K562 (cell line): ENCODE data around the gene C16orf90. TPM values are rescaled to one million over a fixed set of nuclear protein-coding genes. Genes with fewer than 3 reads are reported as not detected.

Experiments
- ATAC-seq: fragments of 200-7000 bp; cut with Tn5 transposase; 3 replicates; pipeline ENCODE4 v1.9.1; 2020; ENCODE audit warnings: moderate library complexity
- BruUV-seq: library from RNA; stranded (reverse); fragments of 400-500 nt; replicated peaks from 2 replicates; lab custom pipeline; 2021; lab: Mats Ljungman, UMichigan
- CTCF ChIA-PET: fragments of 300-600 bp; formaldehyde crosslinking; extraction: SDS; loops from one replicate; lab custom pipeline; 2021; ENCODE audit warnings: low intra/inter-chr PET ratio; lab: Yijun Ruan, JAX
- POLR2A ChIA-PET: fragments of 300-600, 350-650 bp; sonication (Branson Sonifier 250); formaldehyde crosslinking; extraction: SDS; loops from one replicate; lab custom pipeline; 2021; ENCODE audit warnings: antibody characterized with exemption, inconsistent platforms; lab: Yijun Ruan, JAX
- DNase-seq, 4 experiments: peaks; one replicate each; pipeline versions ENCODE4 v3.0.0 to v3.0.0-alpha.2; 2011 to 2018; ENCODE audit warnings: low spot score in 3 of 4, mixed read lengths in 3 of 4; ENCODE audit errors: extremely low read depth in 1 of 4
- FAIRE-seq: peaks from 2 replicates; lab custom pipeline; 2011; peaks lifted over from hg19 to GRCh38; lab: Jason Lieb, UNC
- H2AFZ ChIP-seq: 2 replicates; pipeline ENCODE4 v1.6.0; 2011; ENCODE audit warnings: low read depth, low read length, control low read depth, inconsistent platforms
- H3K27ac ChIP-seq: fragments of 200-600 bp; 3 replicates; pipeline ENCODE4 v1.8.0; 2011; ENCODE audit warnings: low read depth, mild to moderate bottlenecking, control low read depth, inconsistent platforms, low read length, moderate library complexity, mixed read lengths; ENCODE audit errors: extremely low read depth
- H3K27me3 ChIP-seq, 2 experiments: fragments of 300-600 bp in 1 of 2; 2 replicates in 1 of 2; 3 replicates in 1 of 2; pipeline versions ENCODE4 v1.6.0 to v1.8.0; 2011; ENCODE audit warnings: inconsistent platforms in 2 of 2, low read length in 2 of 2, mild to moderate bottlenecking in 1 of 2, mixed read lengths in 1 of 2, moderate library complexity in 1 of 2; ENCODE audit not compliant: control insufficient read depth in 2 of 2, insufficient read depth in 2 of 2
- H3K36me3 ChIP-seq: fragments of 300-600 bp; 3 replicates; pipeline ENCODE4 v1.8.0; 2011; ENCODE audit warnings: mild to moderate bottlenecking, low read length, inconsistent platforms; ENCODE audit not compliant: control insufficient read depth, insufficient read depth
- H3K4me1 ChIP-seq, 2 experiments: fragments of 200-600 bp in 1 of 2; replicated peaks in 1 of 2; 2 replicates in 1 of 2; 3 replicates in 1 of 2; pipeline versions ENCODE4 v1.5.1 to v1.8.0; 2011; ENCODE audit warnings: inconsistent platforms in 2 of 2, low read length in 2 of 2, mild to moderate bottlenecking in 1 of 2, mixed read lengths in 1 of 2, moderate library complexity in 1 of 2; ENCODE audit not compliant: control insufficient read depth in 2 of 2, insufficient read depth in 2 of 2
- H3K4me2 ChIP-seq: 2 replicates; pipeline ENCODE4 v1.6.1; 2011; ENCODE audit warnings: low read length, control low read depth, inconsistent platforms, mixed read lengths; ENCODE audit not compliant: insufficient read depth
- H3K4me3 ChIP-seq: fragments of 200-600 bp; sonication (generic), shearing (Covaris generic); 2 replicates; pipeline ENCODE4 v1.5.1; 2016; ENCODE audit warnings: control low read depth, inconsistent platforms
- H3K79me2 ChIP-seq: fragments of 200-600 bp; 3 replicates; pipeline ENCODE4 v1.8.0; 2011; ENCODE audit warnings: low read length, inconsistent platforms; ENCODE audit not compliant: control insufficient read depth, insufficient read depth
- H3K9ac ChIP-seq, 2 experiments: 2 replicates each; pipeline versions ENCODE4 v1.6.0 to v1.6.1; 2011; ENCODE audit warnings: low read depth in 2 of 2, low read length in 2 of 2, control low read depth in 1 of 2, inconsistent platforms in 1 of 2, mild to moderate bottlenecking in 1 of 2, mixed read lengths in 1 of 2; ENCODE audit not compliant: insufficient read depth in 1 of 2
- H3K9me1 ChIP-seq: one replicate; pipeline ENCODE4 v1.6.0; 2011; ENCODE audit warnings: inconsistent platforms, mild to moderate bottlenecking, low read length, moderate library complexity; ENCODE audit not compliant: control insufficient read depth, insufficient read depth
- H3K9me3 ChIP-seq: replicated peaks from 2 replicates; pipeline ENCODE4 v1.5.1; 2011; ENCODE audit warnings: low read depth, low read length, inconsistent platforms; ENCODE audit not compliant: control insufficient read depth, insufficient read depth
- H4K20me1 ChIP-seq: replicated peaks from 2 replicates; pipeline ENCODE4 v1.6.1; 2011; ENCODE audit warnings: low read length, inconsistent platforms, mixed read lengths; ENCODE audit not compliant: control insufficient read depth, insufficient read depth
- FOXO4 ChIP-seq: fragments of 450-650 bp; formaldehyde crosslinking; IDR thresholded peaks from 2 replicates; pipeline ENCODE4 v1.4.0; 2020; ENCODE audit warnings: mild to moderate bottlenecking, moderate library complexity
- RAD51 ChIP-seq: fragments of 450-650 bp; IDR thresholded peaks from 2 replicates; pipeline ENCODE4 v1.7.1; 2016; ENCODE audit warnings: low read depth, mild to moderate bottlenecking, borderline replicate concordance
- RBBP5 ChIP-seq: fragments of 200-600 bp; sonication (generic); IDR thresholded peaks from 2 replicates; pipeline ENCODE4 v1.6.1; 2012; ENCODE audit warnings: borderline replicate concordance, mild to moderate bottlenecking, low read length, control low read depth, inconsistent platforms; ENCODE audit not compliant: insufficient read depth, poor library complexity, severe bottlenecking
- XRCC4 ChIP-seq: IDR thresholded peaks from one replicate; pipeline ENCODE4 v1.6.1; 2011; ENCODE audit not compliant: insufficient read depth, insufficient read length; ENCODE audit errors: extremely low read depth
- WGBS: fragments of 100-300 bp; shearing (Covaris generic); methylation state at CpG from one replicate; pipeline ENCODE4 v1.1.6; 2016; ENCODE audit warnings: low coverage, mixed read lengths; ENCODE audit not compliant: insufficient coverage; ENCODE audit errors: missing lambda C conversion rate; 5-methylcytosine and 5-hydroxymethylcytosine counted together
- in situ Hi-C: fragments of 300-500 bp; cut with MboI; formaldehyde crosslinking; loops from 4 replicates; pipeline ENCODE4 v1.15.0; 2018; ENCODE audit warnings: inconsistent platforms, mixed read lengths
- intact Hi-C: fragments of 100-400 bp; cut with micrococcal nuclease; formaldehyde crosslinking; loops from 2 replicates; pipeline ENCODE4 v1.14.2; 2022
- polyA plus RNA-seq, 8 experiments: library from polyadenylated mRNA; depleted of rRNA in 4 of 8; stranded (reverse) in 5 of 8; unstranded in 3 of 8; fragments of >200 nt; fragmentation: Nextera tagmentation in 2 of 8; fragmentation: Illumina TruSeq in 1 of 8; extraction: Ambion mirVana in 2 of 8; extraction: Trizol in 1 of 8; gene quantifications; 2 replicates each; pipeline versions ENCODE4 v1.2.1 to v1.2.3, GENCODE V29; 2011 to 2014; ENCODE audit warnings: inconsistent platforms in 1 of 8, missing spikeins in 1 of 8
- total RNA-seq, 7 experiments: library from RNA; depleted of rRNA in 6 of 7; stranded (reverse); fragments of >200 nt in 6 of 7; fragmentation: Illumina TruSeq in 2 of 7; extraction: Trizol in 2 of 7; gene quantifications; 2 replicates each; pipeline versions ENCODE4 v1.2.1 to v1.2.3, GENCODE V29; 2011 to 2021; ENCODE audit warnings: low replicate concordance in 1 of 7
- TF ChIP-seq, protein P1 (sequence below): fragments of 250-450 bp; sonication (Bioruptor Pico); IDR thresholded peaks from 2 replicates; pipeline ENCODE4 v1.4.0; 2020; ENCODE audit warnings: mild to moderate bottlenecking, moderate library complexity

Gene C16orf90
- total and polyA plus RNA-seq, 9 of the 15 experiments (the other 6 are each of a cell fraction or from before 2014, with no cell fraction given): not detected

GRCh38 chr16:3510416-3510815 is 15.1 kb upstream of the C16orf90 start:
- Histone ChIP-seq H3K9me1 (peaks cover 2% of the 10 kb centered on the region), H3K36me3 (no peaks in the 10 kb centered on the region), H3K27ac (no peak overlapping the region), H3K27me3 (no peaks in the 10 kb centered on the region), H3K4me3 (no peak overlapping the region), H3K9ac (no peak overlapping the region), H3K4me1 (peaks cover 7% of the 10 kb centered on the region in 2 experiments), H3K4me2 (no peak overlapping the region), H3K79me2 (no peaks in the 10 kb centered on the region), H4K20me1 (no peaks in the 10 kb centered on the region), H2AFZ (no peak overlapping the region), H3K9me3 (no peaks in the 10 kb centered on the region)
- no peak for TF ChIP-seq XRCC4
- TF ChIP-seq RAD51: no peak
- no peak for TF ChIP-seq FOXO4 (CRISPR knock-in tag)
- TF ChIP-seq RBBP5: no peak
- TF ChIP-seq, protein P1, sequence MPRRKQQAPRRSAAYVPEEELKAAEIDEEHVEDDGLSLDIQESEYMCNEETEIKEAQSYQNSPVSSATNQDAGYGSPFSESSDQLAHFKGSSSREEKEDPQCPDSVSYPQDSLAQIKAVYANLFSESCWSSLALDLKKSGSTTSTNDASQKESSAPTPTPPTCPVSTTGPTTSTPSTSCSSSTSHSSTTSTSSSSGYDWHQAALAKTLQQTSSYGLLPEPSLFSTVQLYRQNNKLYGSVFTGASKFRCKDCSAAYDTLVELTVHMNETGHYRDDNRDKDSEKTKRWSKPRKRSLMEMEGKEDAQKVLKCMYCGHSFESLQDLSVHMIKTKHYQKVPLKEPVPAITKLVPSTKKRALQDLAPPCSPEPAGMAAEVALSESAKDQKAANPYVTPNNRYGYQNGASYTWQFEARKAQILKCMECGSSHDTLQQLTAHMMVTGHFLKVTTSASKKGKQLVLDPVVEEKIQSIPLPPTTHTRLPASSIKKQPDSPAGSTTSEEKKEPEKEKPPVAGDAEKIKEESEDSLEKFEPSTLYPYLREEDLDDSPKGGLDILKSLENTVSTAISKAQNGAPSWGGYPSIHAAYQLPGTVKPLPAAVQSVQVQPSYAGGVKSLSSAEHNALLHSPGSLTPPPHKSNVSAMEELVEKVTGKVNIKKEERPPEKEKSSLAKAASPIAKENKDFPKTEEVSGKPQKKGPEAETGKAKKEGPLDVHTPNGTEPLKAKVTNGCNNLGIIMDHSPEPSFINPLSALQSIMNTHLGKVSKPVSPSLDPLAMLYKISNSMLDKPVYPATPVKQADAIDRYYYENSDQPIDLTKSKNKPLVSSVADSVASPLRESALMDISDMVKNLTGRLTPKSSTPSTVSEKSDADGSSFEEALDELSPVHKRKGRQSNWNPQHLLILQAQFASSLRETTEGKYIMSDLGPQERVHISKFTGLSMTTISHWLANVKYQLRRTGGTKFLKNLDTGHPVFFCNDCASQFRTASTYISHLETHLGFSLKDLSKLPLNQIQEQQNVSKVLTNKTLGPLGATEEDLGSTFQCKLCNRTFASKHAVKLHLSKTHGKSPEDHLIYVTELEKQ (CRISPR knock-in tag): no peak
- in situ Hi-C loops: no loop called here
- WGBS: 88% methylated on average over 10 of the region's 10 CpGs
- intact Hi-C loops: no loop called here
- ATAC-seq (no peak), DNase-seq (no peak), FAIRE-seq (no peak)
- no TSS peak for BruUV-seq
- CTCF ChIA-PET: no interaction called here
- POLR2A ChIA-PET: no interaction called here
